ENCODE data around the gene SLC46A1.
A peak's percentile ranks its signal among the peaks of the same experiment; 100 is the strongest.

The SLC46A1 gene

GRCh38 chr17:28404461-28404811 lies 1.6 kb downstream of the SLC46A1 start:
- DNase-seq (ENCODE audit: low read depth in 2 of 2) = no peak

- no peak for DNase-seq (ENCODE audit: low read depth in 2 of 2)
These were observed 2.0 kb downstream of the SLC46A1 start for GRCh38 chr17:28404007-28404406.

- DNase-seq (ENCODE audit: low read depth in 2 of 2) = no peak
These were observed 3.2 kb downstream of the SLC46A1 start for GRCh38 chr17:28402844-28403243.

DNA sequence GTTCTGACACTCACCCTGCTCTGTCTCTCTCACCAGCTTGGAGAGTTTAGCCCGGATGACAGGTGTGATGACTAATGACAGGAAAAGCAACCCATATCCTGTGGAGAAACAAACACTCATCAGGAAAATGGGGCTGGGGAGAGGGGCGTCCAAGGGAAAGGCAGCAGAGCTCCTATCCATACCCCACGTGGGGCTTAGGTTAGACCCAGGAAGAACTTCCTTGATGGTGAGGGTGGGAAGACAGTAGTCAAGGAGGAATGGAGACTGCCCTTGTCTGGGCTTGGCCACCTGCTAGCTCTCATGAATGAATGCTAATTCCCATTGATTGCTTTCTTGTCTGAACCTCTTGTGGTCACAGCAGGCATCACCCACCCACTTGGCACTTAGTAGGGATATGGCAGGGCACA lies 3.8 kb downstream of the SLC46A1 start:
- no peak for DNase-seq (ENCODE audit: low read depth in 2 of 2)

GRCh38 chr17:28399808-28400207 lies 6.2 kb downstream of the SLC46A1 start:
- DNase-seq (ENCODE audit: low read depth in 2 of 2) = no peak

DNA sequence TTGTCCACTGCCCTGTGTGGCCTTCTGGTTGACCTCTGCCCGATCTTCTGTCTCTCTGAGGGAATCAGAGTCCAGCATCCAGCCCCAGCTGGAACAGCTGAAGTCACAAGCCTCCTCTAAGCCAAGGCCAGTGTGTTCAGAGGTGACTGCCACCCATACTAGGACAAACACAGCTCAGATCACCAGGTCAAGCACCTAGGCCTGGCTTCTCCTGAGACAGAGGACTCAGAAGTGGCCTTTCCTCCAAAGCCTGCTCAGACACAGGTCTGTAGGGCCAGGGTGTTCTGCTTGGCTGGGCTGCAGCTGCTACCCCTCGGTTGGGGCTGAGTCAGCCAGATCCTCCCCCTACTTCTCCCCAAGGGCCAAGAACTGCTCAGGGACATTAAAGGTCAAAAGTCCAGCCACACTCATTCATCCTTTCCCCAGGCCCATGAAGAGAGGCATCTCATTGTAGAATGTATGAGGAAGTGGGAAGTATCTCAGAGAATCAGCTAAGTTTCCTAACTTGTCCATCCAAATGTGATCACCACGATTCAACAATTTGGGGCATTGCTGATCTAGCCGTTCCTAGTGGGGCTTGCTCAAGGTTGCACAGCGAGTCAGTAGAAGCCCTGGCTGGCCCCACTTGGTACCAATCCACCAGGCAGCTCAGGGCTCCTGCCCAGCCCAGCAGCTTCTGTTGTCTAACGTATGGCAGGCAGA lies 7.6 kb downstream of the SLC46A1 start:
- DNase-seq (ENCODE audit: low read depth in 2 of 2) = no peak

DNA sequence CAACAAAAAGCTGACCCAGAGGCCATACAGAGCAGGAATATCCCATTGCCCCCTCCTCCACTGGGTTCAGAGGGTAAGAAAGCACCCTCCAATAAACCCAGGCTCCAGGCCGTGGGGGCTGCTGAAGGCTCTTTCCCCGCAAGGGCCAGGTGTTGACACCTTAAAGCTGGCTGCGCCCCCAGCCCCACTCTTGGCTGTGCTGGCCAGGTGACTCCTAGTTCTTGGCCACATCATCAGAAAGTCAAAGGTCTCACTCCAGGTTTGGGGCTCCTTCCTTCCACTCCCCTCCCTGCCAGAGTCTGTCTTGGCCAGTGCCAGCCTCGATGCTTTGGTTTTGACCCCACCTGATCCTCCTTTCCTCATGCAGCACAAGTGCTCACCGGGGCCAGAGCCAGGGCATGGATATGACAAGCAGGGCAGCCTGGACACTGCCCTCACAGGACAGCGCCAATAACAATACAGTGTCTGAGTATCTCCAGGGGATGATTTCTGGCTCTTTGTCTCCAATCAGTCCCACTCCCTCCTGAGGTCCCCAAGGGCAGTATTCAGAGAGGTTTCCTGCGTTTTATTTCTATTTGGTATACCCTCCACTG lies 8.2 kb downstream of the SLC46A1 start:
- DNase-seq (ENCODE audit: low read depth in 2 of 2) = no peak

DNA sequence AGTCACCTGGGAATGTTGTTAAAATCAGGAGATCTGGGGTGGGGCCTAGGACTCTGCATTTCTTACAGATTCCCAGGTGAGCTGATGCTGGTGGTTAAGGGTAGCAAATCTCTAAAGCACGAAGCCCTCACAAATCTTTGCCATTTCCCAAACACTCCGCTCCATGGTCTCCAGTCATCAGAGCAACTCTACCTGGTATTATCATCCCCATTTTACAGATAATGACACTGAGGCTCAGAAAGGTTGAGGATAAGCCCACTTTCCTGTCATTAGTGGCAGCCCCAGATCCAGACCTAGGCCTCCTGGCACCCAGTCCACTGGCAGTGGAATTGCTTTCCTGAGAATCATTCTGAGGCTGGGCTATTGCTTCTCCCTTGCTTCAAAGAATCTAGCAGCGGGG lies 8.7 kb downstream of the SLC46A1 start:
- DNase-seq (ENCODE audit: low read depth in 2 of 2) = no peak

GRCh38 chr17:28396635-28397239 lies 9.3 kb downstream of the SLC46A1 start:
- DNase-seq (ENCODE audit: low read depth in 2 of 2) = no peak

DNA sequence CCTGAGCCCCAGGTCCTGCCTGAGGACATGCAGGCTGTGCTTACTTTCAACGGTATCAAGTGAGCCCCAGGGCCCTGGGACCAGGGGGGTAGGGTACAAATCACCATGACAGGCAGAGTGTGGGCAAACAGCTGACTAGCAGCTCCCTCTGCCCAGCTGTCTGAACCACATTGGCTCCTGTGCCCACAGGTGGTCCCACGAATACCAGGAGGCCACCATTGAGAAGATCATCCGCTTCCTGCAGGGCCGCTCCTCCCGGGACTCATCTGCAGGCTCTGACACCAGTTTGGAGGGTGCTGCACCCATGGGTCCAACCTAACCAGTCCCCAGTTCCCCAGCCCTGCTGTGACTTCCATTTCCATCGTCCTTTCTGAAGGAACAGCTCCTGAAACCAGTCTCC lies 10.0 kb downstream of the SLC46A1 start:
- no peak for DNase-seq (ENCODE audit: low read depth in 2 of 2)

DNA sequence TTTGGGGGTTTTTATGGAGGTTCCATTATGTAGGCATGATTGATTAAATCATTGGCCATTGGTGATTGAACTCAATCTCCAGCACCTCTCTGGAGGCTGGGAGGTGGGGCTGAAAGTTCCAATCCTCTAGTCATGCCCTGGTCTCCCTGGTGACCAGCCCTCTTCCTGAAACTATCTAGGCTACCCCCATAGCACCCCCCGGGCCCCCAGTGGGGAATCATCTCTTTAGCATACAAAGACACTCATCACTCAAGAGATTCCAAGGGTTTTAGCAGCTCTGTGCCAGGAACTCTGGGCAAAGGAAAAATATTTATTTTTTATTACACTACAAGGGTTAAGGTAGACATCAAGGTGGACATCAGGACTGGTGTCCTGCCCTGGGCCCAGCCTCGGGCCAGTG lies 10.6 kb downstream of the SLC46A1 start:
- DNase-seq (ENCODE audit: low read depth in 2 of 2) = no peak

DNA sequence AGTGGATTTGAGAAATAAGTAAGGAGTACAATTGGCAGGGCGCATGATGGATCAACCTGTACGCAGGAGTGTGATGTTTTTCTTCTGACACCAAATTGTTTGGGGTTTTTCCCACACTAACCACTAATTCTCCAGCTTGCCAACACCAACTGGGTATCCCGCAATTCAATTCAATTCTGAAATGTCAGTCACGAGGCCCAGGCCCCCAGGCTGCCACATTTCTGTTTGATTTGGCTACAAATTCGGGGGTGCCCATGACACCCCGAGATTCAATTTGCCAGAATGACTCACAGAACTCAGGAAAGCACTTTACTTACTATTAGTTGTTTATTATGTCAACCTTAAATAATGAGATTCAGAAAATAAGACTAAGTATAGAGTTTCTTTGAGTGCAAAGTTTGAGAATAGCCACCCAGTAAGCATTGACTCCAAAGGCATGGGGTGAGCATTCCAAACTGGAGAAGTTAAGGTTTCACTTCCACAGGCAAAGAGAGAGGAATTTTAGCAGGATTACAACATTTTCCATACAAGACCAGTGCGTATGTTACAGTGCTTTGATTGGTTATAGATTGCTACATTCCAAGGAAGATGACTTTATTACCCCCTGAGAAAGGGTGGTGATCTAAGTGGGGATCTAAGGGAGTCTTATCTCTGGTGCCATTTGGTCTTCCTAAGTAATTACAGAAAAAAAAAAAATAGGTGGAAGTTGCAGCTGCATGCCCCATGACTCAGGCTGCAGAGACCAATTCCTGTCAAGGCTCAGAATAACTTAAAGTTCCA lies 11.5 kb downstream of the SLC46A1 start:
- DNase-seq (ENCODE audit: low read depth in 2 of 2) = no peak

DNA sequence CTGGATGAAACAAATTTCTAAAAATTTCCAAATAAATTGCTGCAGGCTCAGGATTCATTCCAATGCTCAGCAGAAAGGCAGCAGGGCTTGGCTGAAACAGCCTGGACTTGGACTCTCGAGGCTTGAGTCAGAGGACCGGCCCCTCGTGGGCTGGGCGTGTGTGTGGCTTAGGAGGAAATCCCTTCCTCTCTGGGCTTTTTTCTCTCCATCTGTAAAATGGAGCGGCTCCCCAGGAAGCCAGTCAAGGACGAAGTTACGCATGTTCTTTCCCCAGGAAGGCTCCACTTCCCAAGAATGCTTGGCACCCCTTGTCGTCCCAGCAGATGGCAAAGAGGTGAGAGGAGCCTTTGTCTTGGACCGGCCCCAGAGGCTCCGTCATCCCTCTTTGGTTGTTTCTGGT lies 13.5 kb downstream of the SLC46A1 start:
- DNase-seq (ENCODE audit: low read depth in 2 of 2) = no peak

- no peak for DNase-seq (ENCODE audit: low read depth in 2 of 2)
These were observed 14.6 kb downstream of the SLC46A1 start for GRCh38 chr17:28391401-28391800.

DNA sequence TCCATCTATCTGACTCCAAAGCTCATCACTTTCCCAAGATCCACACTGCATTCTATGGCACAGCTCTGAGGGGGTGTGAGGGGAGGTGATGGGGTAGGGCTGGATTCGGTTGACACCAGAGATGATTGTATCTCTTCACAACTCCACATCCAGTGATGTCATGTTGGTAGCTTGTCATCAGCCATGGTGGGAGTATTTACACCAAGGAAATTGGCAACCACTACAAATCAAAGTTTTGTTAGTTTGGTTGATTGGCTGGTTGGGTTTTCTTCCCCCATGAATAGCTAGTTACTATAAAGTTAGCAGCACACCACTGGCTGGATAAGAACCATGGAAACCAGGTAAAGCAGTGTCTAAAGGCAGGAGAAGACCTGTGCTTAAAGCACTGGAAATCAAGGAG lies 15.0 kb downstream of the SLC46A1 start:
- DNase-seq (ENCODE audit: low read depth in 2 of 2) = no peak

DNA sequence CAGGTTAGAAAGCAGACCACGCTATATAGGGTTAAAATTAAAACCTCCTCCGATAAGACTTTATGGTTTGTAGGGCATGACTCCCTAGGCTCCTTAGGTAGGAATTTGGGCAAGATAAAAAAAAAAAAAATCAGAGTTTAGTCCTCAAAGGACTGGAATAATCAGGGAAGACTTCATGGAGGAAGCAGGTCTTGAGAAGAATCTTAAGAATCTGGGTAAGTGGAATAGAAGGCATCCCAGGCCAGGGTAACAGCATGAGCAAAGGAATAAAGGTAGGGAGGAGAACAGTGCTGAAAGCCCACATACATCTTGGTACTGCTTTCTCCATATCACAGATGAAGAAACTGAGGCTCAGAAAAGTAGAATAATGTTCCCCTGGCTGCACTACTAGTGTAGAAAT lies 15.4 kb downstream of the SLC46A1 start:
- no peak for DNase-seq (ENCODE audit: low read depth in 2 of 2)

DNA sequence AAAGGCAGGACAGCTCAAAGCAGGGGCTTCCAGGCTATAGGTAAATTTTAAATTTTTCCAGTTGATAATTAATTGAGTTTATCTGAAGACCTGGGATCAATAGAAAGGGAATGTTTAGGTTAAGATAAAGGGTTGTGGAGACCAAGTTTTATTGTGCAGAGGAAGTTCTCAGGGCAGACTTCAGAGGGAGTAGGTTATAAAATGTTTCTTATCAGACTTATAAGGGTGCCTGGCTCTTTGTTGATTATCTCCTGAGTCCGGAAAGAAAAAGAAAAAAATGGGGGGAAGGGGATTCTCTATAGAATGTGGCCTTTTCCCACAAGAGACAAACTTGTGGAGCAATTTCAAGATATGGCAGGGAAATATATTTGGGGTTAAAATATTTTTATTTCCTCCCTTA lies 15.9 kb downstream of the SLC46A1 start:
- DNase-seq (ENCODE audit: low read depth in 2 of 2) = no peak

- DNase-seq (ENCODE audit: low read depth in 2 of 2) = no peak
These were observed 17.9 kb downstream of the SLC46A1 start for GRCh38 chr17:28388106-28388505.

GRCh38 chr17:28386391-28386790 lies 19.6 kb downstream of the SLC46A1 start:
- DNase-seq (ENCODE audit: low read depth in 2 of 2) = no peak

- no peak for DNase-seq (ENCODE audit: low read depth in 2 of 2)
These were observed 20.6 kb downstream of the SLC46A1 start for GRCh38 chr17:28385406-28385805.

- DNase-seq (ENCODE audit: low read depth in 2 of 2) = no peak
These were observed 21.0 kb downstream of the SLC46A1 start for GRCh38 chr17:28385037-28385400.

GRCh38 chr17:28384281-28385036 lies 21.6 kb downstream of the SLC46A1 start:
- DNase-seq (ENCODE audit: low read depth in 2 of 2) = peak; percentile 44 to 51
